ENCODE results near the gene TXNIP. TPM values are rescaled to one million over a fixed set of nuclear protein-coding genes. Genes with fewer than 3 reads are reported as not detected.

TXNIP gene
- total RNA-seq, 1 donor: 69.5 TPM

GRCh38 chr1:146021050-146021445, 24.7 kb upstream of the TXNIP start:
- no peak overlapping the region for H3K4me3 ChIP-seq (ENCODE audit: low read depth, low read length)
- no peak for DNase-seq (ENCODE audit: low read depth)
- TF ChIP-seq CTCF (IDR thresholded peaks at IDR 0.05; ENCODE audit: insufficient read depth, low read depth, low read length): no peak

- H3K4me3 ChIP-seq (ENCODE audit: low read depth, low read length): no peak overlapping the region
Observed at GRCh38 chr1:146020058-146021049, 24.0 kb upstream of the TXNIP start.

GRCh38 chr1:146019231-146020057, 23.1 kb upstream of the TXNIP start:
- H3K4me3 ChIP-seq (ENCODE audit: low read depth, low read length): peak overlapping the region; percentile 19
- TF ChIP-seq CTCF (IDR thresholded peaks at IDR 0.05; ENCODE audit: insufficient read depth, low read depth, low read length): no peak
- no peak for DNase-seq (ENCODE audit: low read depth)

More at GRCh38 chr1:146020058-146021049, 24.0 kb upstream of the TXNIP start:
- TF ChIP-seq CTCF (IDR thresholded peaks at IDR 0.05; ENCODE audit: insufficient read depth, low read depth, low read length): no peak
- DNase-seq (ENCODE audit: low read depth): no peak

- no peak for DNase-seq (ENCODE audit: low read depth)
- no peak overlapping the region for H3K4me3 ChIP-seq (ENCODE audit: low read depth, low read length)
- TF ChIP-seq CTCF (IDR thresholded peaks at IDR 0.05; ENCODE audit: insufficient read depth, low read depth, low read length): no peak
Observed at GRCh38 chr1:146016891-146017290, 20.5 kb upstream of the TXNIP start.

GRCh38 chr1:146013559-146013922, 17.2 kb upstream of the TXNIP start:
- no peak for DNase-seq (ENCODE audit: low read depth)
- no peak overlapping the region for H3K4me3 ChIP-seq (ENCODE audit: low read depth, low read length)
- TF ChIP-seq CTCF (IDR thresholded peaks at IDR 0.05; ENCODE audit: insufficient read depth, low read depth, low read length): no peak

- no peak overlapping the region for H3K4me3 ChIP-seq (ENCODE audit: low read depth, low read length)
- peak; percentile 78 for TF ChIP-seq CTCF (IDR thresholded peaks at IDR 0.05; ENCODE audit: insufficient read depth, low read depth, low read length)
- DNase-seq (ENCODE audit: low read depth): peak; percentile 82
Observed at GRCh38 chr1:146012703-146013558, 16.6 kb upstream of the TXNIP start.

Measured in fibroblast of villous mesenchyme (primary cell).